WERI-Rb-1 (cell line): ENCODE data around the gene CDCP1.

ENCODE experiments used
- DNase-seq: peaks from one replicate; pipeline ENCODE4 v3.0.0-alpha.2; 2020
- H3K27ac ChIP-seq: fragments of 250-450 bp; sonication (Bioruptor Pico); 2 replicates; pipeline ENCODE4 v1.5.1; 2020; ENCODE audit warnings: mild to moderate bottlenecking, moderate library complexity
- H3K27me3 ChIP-seq: fragments of 250-450 bp; sonication (Bioruptor Pico); 2 replicates; pipeline ENCODE4 v1.5.1; 2021; ENCODE audit warnings: mild to moderate bottlenecking, low read depth, moderate library complexity; ENCODE audit not compliant: insufficient read depth, severe bottlenecking
- H3K36me3 ChIP-seq: fragments of 250-450 bp; sonication (Bioruptor Pico); 2 replicates; pipeline ENCODE4 v1.5.1; 2020; ENCODE audit warnings: mild to moderate bottlenecking, moderate library complexity
- H3K4me3 ChIP-seq: 2 replicates; pipeline ENCODE4 v1.5.1; 2011; ENCODE audit warnings: low read depth, mild to moderate bottlenecking, control low read depth, low read length
- H3K9me3 ChIP-seq: fragments of 250-450 bp; sonication (Bioruptor Pico); 2 replicates; pipeline ENCODE4 v1.5.1; 2021; ENCODE audit warnings: mild to moderate bottlenecking, moderate library complexity; ENCODE audit not compliant: severe bottlenecking
- CTCF ChIP-seq: IDR thresholded peaks from 2 replicates; pipeline ENCODE4 v1.5.1; 2011; ENCODE audit warnings: low read depth, mild to moderate bottlenecking, control low read depth, inconsistent platforms, low read length

The CDCP1 gene

GRCh38 chr3:45131201-45131600 lies 15.0 kb downstream of the CDCP1 start:
- Histone ChIP-seq H3K9me3 (no peaks in the 10 kb centered on the region), H3K27me3 (no peaks in the 10 kb centered on the region), H3K36me3 (no peaks in the 10 kb centered on the region), H3K4me3 (no peak overlapping the region), H3K27ac (no peak overlapping the region)
- DNase-seq: no peak
- no peak for TF ChIP-seq CTCF

GRCh38 chr3:45130476-45130875 lies 15.7 kb downstream of the CDCP1 start:
- DNase-seq: no peak
- Histone ChIP-seq H3K27ac (no peak overlapping the region), H3K4me3 (no peak overlapping the region), H3K36me3 (no peaks in the 10 kb centered on the region), H3K27me3 (no peaks in the 10 kb centered on the region), H3K9me3 (no peaks in the 10 kb centered on the region)
- no peak for TF ChIP-seq CTCF

- no peaks in the 10 kb centered on the region for H3K27me3 ChIP-seq
- no peaks in the 10 kb centered on the region for H3K9me3 ChIP-seq
- no peak overlapping the region for H3K4me3 ChIP-seq
- no peak for TF ChIP-seq CTCF
- H3K36me3 ChIP-seq: no peaks in the 10 kb centered on the region
- DNase-seq: no peak
- H3K27ac ChIP-seq: no peak overlapping the region
Measured at GRCh38 chr3:45128950-45129349, 17.2 kb downstream of the CDCP1 start.

GRCh38 chr3:45127130-45127822 lies 18.9 kb downstream of the CDCP1 start:
- Histone ChIP-seq H3K9me3 (no peaks in the 10 kb centered on the region), H3K36me3 (no peaks in the 10 kb centered on the region), H3K27me3 (no peaks in the 10 kb centered on the region), H3K4me3 (no peak overlapping the region), H3K27ac (no peak overlapping the region)
- TF ChIP-seq CTCF: no peak
- no peak for DNase-seq

- no peak overlapping the region for H3K4me3 ChIP-seq
Measured at GRCh38 chr3:45126730-45127129, 19.4 kb downstream of the CDCP1 start.

More at GRCh38 chr3:45126730-45127129, 19.4 kb downstream of the CDCP1 start:
- Histone ChIP-seq H3K9me3 (no peaks in the 10 kb centered on the region), H3K27ac (no peak overlapping the region), H3K36me3 (no peaks in the 10 kb centered on the region), H3K27me3 (no peaks in the 10 kb centered on the region)
- DNase-seq: no peak
- no peak for TF ChIP-seq CTCF
